Measurements from ENCODE around the gene CCR6.

DNA sequence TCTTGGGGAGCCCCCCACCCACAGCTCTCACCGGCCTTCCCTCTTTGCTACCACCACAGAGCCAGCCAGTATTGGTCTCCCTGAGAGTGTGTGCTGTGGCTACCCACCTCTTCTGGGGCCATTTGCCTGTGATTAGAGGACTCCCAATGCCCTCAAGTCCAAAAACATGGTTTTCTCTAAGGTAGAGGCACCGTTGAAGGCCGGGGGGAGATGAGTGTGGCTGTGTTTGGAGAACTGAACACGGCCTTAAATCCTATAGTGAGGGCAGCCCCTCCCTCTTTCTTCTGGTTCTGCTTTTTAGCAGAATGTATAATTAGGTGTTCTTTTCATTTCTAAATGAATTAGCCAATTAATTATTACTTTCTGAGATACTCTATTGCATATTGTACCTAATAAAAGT, 2.5 kb downstream of the CCR6 start:
- no peak for TF ChIP-seq POLR2AphosphoS5 (IDR thresholded peaks at IDR 0.05)
- TF ChIP-seq EP300 (IDR thresholded peaks at IDR 0.05; ENCODE audit: low read depth) = no peak
- TF ChIP-seq POLR2A (IDR thresholded peaks at IDR 0.05) = no peak
- TF ChIP-seq, protein P1, sequence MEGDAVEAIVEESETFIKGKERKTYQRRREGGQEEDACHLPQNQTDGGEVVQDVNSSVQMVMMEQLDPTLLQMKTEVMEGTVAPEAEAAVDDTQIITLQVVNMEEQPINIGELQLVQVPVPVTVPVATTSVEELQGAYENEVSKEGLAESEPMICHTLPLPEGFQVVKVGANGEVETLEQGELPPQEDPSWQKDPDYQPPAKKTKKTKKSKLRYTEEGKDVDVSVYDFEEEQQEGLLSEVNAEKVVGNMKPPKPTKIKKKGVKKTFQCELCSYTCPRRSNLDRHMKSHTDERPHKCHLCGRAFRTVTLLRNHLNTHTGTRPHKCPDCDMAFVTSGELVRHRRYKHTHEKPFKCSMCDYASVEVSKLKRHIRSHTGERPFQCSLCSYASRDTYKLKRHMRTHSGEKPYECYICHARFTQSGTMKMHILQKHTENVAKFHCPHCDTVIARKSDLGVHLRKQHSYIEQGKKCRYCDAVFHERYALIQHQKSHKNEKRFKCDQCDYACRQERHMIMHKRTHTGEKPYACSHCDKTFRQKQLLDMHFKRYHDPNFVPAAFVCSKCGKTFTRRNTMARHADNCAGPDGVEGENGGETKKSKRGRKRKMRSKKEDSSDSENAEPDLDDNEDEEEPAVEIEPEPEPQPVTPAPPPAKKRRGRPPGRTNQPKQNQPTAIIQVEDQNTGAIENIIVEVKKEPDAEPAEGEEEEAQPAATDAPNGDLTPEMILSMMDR (IDR thresholded peaks at IDR 0.05) = no peak
